ENCODE results near the gene C1QL1.

Gene C1QL1

GRCh38 chr17:44915862-44916780 is 52.0 kb downstream of the C1QL1 start:
- no peak for DNase-seq (ENCODE audit: low read depth in 2 of 2)

- DNase-seq (ENCODE audit: low read depth in 2 of 2): no peak
Observed at GRCh38 chr17:44915321-44915726, 52.8 kb downstream of the C1QL1 start, which contains the start of gene GFAP. GFAP (minus strand) TSS chr17:44915500; CDS start chr17:44915486, 14 bp downstream.

- DNase-seq (ENCODE audit: low read depth in 2 of 2): no peak
Observed at GRCh38 chr17:44914698-44915271, 53.3 kb downstream of the C1QL1 start.

- DNase-seq (ENCODE audit: low read depth in 2 of 2): no peak
Observed at GRCh38 chr17:44914148-44914547, 54.0 kb downstream of the C1QL1 start.

- no peak for DNase-seq (ENCODE audit: low read depth in 2 of 2)
Observed at GRCh38 chr17:44913676-44914075, 54.4 kb downstream of the C1QL1 start.

GRCh38 chr17:44912763-44913544 is 55.1 kb downstream of the C1QL1 start:
- no peak for DNase-seq (ENCODE audit: low read depth in 2 of 2)

GRCh38 chr17:44911133-44912001 is 56.7 kb downstream of the C1QL1 start:
- DNase-seq (ENCODE audit: low read depth in 2 of 2): peak; percentile 33 to 42

GRCh38 chr17:44910231-44911106 is 57.6 kb downstream of the C1QL1 start:
- DNase-seq (ENCODE audit: low read depth in 2 of 2): no peak

Measured in stimulated activated CD4-positive, alpha-beta T cell treated with anti-CD3 and anti-CD28 coated beads, Interleukin-4, amount 100 ng/mL, for 48 hours (primary cell).